Measurements from ENCODE around the gene GRK1.

The GRK1 gene

GRCh38 chr13:113785051-113786010, 118.3 kb downstream of the GRK1 start:
- H3K27ac ChIP-seq (ENCODE audit: low read depth, low read length, severe bottlenecking), result no peak overlapping the region
- 89 to 92% methylated on average over 19 of the region's 19 CpGs for WGBS, 2 experiments (ENCODE audit: insufficient coverage in 2 of 2)
- H3K36me3 ChIP-seq (ENCODE audit: control insufficient read depth, insufficient read depth, low read length), result no peaks in the 10 kb centered on the region
- no peaks in the 10 kb centered on the region for H3K9me3 ChIP-seq (ENCODE audit: control insufficient read depth, low read length)
- no peaks in the 10 kb centered on the region for H3K4me1 ChIP-seq (ENCODE audit: control insufficient read depth, insufficient read depth, low read length, poor library complexity, severe bottlenecking)
- H3K4me3 ChIP-seq (ENCODE audit: extremely low read depth, insufficient read depth, low read length, poor library complexity, severe bottlenecking), result no peak overlapping the region

GRCh38 chr13:113786262-113786841, 119.3 kb downstream of the GRK1 start:
- no peak overlapping the region for H3K4me3 ChIP-seq (ENCODE audit: extremely low read depth, insufficient read depth, low read length, poor library complexity, severe bottlenecking)
- H3K36me3 ChIP-seq (ENCODE audit: control insufficient read depth, insufficient read depth, low read length), result no peaks in the 10 kb centered on the region
- H3K27ac ChIP-seq (ENCODE audit: low read depth, low read length, severe bottlenecking), result no peak overlapping the region
- no peaks in the 10 kb centered on the region for H3K9me3 ChIP-seq (ENCODE audit: control insufficient read depth, low read length)
- WGBS, 2 experiments (ENCODE audit: insufficient coverage in 2 of 2), result 88 to 89% methylated on average over 12 to 17 of the region's 17 CpGs
- no peaks in the 10 kb centered on the region for H3K4me1 ChIP-seq (ENCODE audit: control insufficient read depth, insufficient read depth, low read length, poor library complexity, severe bottlenecking)
